H9 (cell line): ENCODE measurements around the gene AGR3. TPM values are rescaled to one million over a fixed set of nuclear protein-coding genes. Genes with fewer than 3 reads are reported as not detected.

Experiments
- DNase-seq: peaks from one replicate; pipeline ENCODE4 v3.0.0-alpha.2; 2017
- H2AFZ ChIP-seq: one replicate; pipeline ENCODE4 v1.6.1; 2013; ENCODE audit warnings: mild to moderate bottlenecking, low read length, control low read depth, moderate library complexity
- H2AK5ac ChIP-seq: 2 replicates; pipeline ENCODE4 v1.6.1; 2013; ENCODE audit warnings: low read length, control low read depth, mixed read lengths; ENCODE audit not compliant: insufficient read length
- H2BK120ac ChIP-seq: one replicate; pipeline ENCODE4 v1.6.1; 2013; ENCODE audit warnings: low read depth, mild to moderate bottlenecking, low read length, control low read depth, inconsistent platforms; ENCODE audit not compliant: poor library complexity, severe bottlenecking
- H2BK12ac ChIP-seq: 2 replicates; pipeline ENCODE4 v1.6.1; 2013; ENCODE audit warnings: low read length, control low read depth, mixed read lengths, low read depth; ENCODE audit not compliant: insufficient read length
- H2BK15ac ChIP-seq: 2 replicates; pipeline ENCODE4 v1.6.1; 2013; ENCODE audit warnings: low read depth, low read length, control low read depth
- H2BK20ac ChIP-seq: one replicate; pipeline ENCODE4 v1.6.1; 2013; ENCODE audit warnings: low read depth, mild to moderate bottlenecking, low read length, control low read depth, inconsistent platforms; ENCODE audit not compliant: poor library complexity, severe bottlenecking
- H2BK5ac ChIP-seq: 2 replicates; pipeline ENCODE4 v1.6.1; 2013; ENCODE audit warnings: low read length, control low read depth, mixed read lengths; ENCODE audit not compliant: insufficient read length
- H3K14ac ChIP-seq: 2 replicates; pipeline ENCODE4 v1.6.1; 2013; ENCODE audit warnings: low read length, control low read depth; ENCODE audit not compliant: insufficient read depth
- H3K18ac ChIP-seq: 2 replicates; pipeline ENCODE4 v1.6.1; 2013; ENCODE audit warnings: low read depth, mild to moderate bottlenecking, mixed read lengths, low read length, control low read depth; ENCODE audit not compliant: insufficient read length
- H3K23ac ChIP-seq: 2 replicates; pipeline ENCODE4 v1.6.1; 2013; ENCODE audit warnings: low read length, control low read depth, mixed read lengths, low read depth; ENCODE audit not compliant: insufficient read length
- H3K23me2 ChIP-seq: 2 replicates; pipeline ENCODE4 v1.6.1; 2013; ENCODE audit warnings: low read depth, mild to moderate bottlenecking, mixed read lengths, low read length, control low read depth; ENCODE audit not compliant: insufficient read length, poor library complexity, severe bottlenecking
- H3K27ac ChIP-seq: 2 replicates; pipeline ENCODE4 v1.5.1; 2013; ENCODE audit warnings: low read length, control low read depth, mixed read lengths, low read depth; ENCODE audit not compliant: insufficient read length
- H3K27me3 ChIP-seq: 2 replicates; pipeline ENCODE4 v1.6.1; 2013; ENCODE audit warnings: low read length, control low read depth, inconsistent platforms; ENCODE audit not compliant: insufficient read depth
- H3K4ac ChIP-seq: 2 replicates; pipeline ENCODE4 v1.6.1; 2013; ENCODE audit warnings: low read depth, mild to moderate bottlenecking, control low read depth, inconsistent platforms, low read length, moderate library complexity
- H3K4me1 ChIP-seq: 2 replicates; pipeline ENCODE4 v1.6.1; 2013; ENCODE audit warnings: low read length, control low read depth, inconsistent platforms; ENCODE audit not compliant: insufficient read depth
- H3K4me2 ChIP-seq: 2 replicates; pipeline ENCODE4 v1.6.1; 2013; ENCODE audit warnings: low read length, control low read depth, mixed read lengths; ENCODE audit not compliant: insufficient read length, insufficient read depth
- H3K56ac ChIP-seq: 2 replicates; pipeline ENCODE4 v1.6.1; 2013; ENCODE audit warnings: low read depth, mild to moderate bottlenecking, mixed read lengths, low read length, control low read depth; ENCODE audit not compliant: insufficient read length
- H3K79me1 ChIP-seq: 2 replicates; pipeline ENCODE4 v1.6.1; 2013; ENCODE audit warnings: low read depth, mild to moderate bottlenecking, moderate library complexity, low read length, control low read depth, inconsistent platforms; ENCODE audit not compliant: insufficient read depth, poor library complexity, severe bottlenecking
- H3K79me2 ChIP-seq: 2 replicates; pipeline ENCODE4 v1.6.1; 2013; ENCODE audit warnings: low read length, control low read depth, inconsistent platforms; ENCODE audit not compliant: insufficient read depth
- H3K9ac ChIP-seq: 2 replicates; pipeline ENCODE4 v1.6.1; 2013; ENCODE audit warnings: low read length, control low read depth, mixed read lengths; ENCODE audit not compliant: insufficient read length; ENCODE audit errors: extremely low read depth
- H3K9me3 ChIP-seq: one replicate; pipeline ENCODE4 v1.6.1; 2013; ENCODE audit warnings: low read depth, low read length, inconsistent platforms; ENCODE audit not compliant: control insufficient read depth
- H3T11ph ChIP-seq: one replicate; pipeline ENCODE4 v1.6.1; 2013; ENCODE audit warnings: mild to moderate bottlenecking, low read length, control low read depth, inconsistent platforms
- H4K20me1 ChIP-seq: one replicate; pipeline ENCODE4 v1.6.1; 2013; ENCODE audit not compliant: control insufficient read depth, insufficient read length, insufficient read depth
- H4K5ac ChIP-seq: 2 replicates; pipeline ENCODE4 v1.6.1; 2013; ENCODE audit warnings: low read depth, mild to moderate bottlenecking, mixed read lengths, low read length, control low read depth; ENCODE audit not compliant: insufficient read length
- H4K8ac ChIP-seq: replicated peaks from 2 replicates; pipeline ENCODE4 v1.6.1; 2013; ENCODE audit warnings: low read length, control low read depth, mixed read lengths, low read depth; ENCODE audit not compliant: insufficient read length
- H4K91ac ChIP-seq: 2 replicates; pipeline ENCODE4 v1.6.1; 2013; ENCODE audit warnings: low read depth, mild to moderate bottlenecking, moderate library complexity, mixed read lengths, low read length, control low read depth; ENCODE audit not compliant: insufficient read length
- H3K27ac Mint-ChIP-seq, 3 experiments: 2 replicates in 2 of 3; 3 replicates in 1 of 3; pipeline ENCODE4 v1.8.0; 2020 to 2021; ENCODE audit warnings: mixed read lengths in 3 of 3, mild to moderate bottlenecking in 1 of 3, moderate library complexity in 1 of 3
- H3K27me3 Mint-ChIP-seq: 2 replicates; pipeline ENCODE4 v1.8.0; 2021; ENCODE audit warnings: low read depth, mild to moderate bottlenecking, moderate library complexity, mixed read lengths
- H3K36me3 Mint-ChIP-seq, 3 experiments: 2 replicates in 2 of 3; 3 replicates in 1 of 3; pipeline ENCODE4 v1.8.0; 2020 to 2021; ENCODE audit warnings: low read depth in 3 of 3, mixed read lengths in 3 of 3; ENCODE audit not compliant: insufficient read depth in 1 of 3
- H3K4me1 Mint-ChIP-seq, 2 experiments: 2 replicates each; pipeline ENCODE4 v1.8.0; 2020; ENCODE audit warnings: mixed read lengths in 2 of 2
- H3K4me3 Mint-ChIP-seq, 2 experiments: 2 replicates in 1 of 2; 3 replicates in 1 of 2; pipeline ENCODE4 v1.8.0; 2020 to 2021; ENCODE audit warnings: mild to moderate bottlenecking in 2 of 2, mixed read lengths in 2 of 2, moderate library complexity in 1 of 2
- H3K9me3 Mint-ChIP-seq, 2 experiments: 2 replicates in 1 of 2; 3 replicates in 1 of 2; pipeline ENCODE4 v1.8.0; 2020; ENCODE audit warnings: mild to moderate bottlenecking in 2 of 2, mixed read lengths in 2 of 2, moderate library complexity in 1 of 2
- WGBS: extraction: QIAGEN DNeasy Blood & Tissue Kit; methylation state at CpG from one replicate; pipeline ENCODE4 v1.1.7; 2013; ENCODE audit warnings: missing lambda C conversion rate, low lambda C conversion rate, mixed read lengths; ENCODE audit not compliant: insufficient read length; ENCODE audit errors: extremely low coverage; 5-methylcytosine and 5-hydroxymethylcytosine counted together
- total RNA-seq: library from RNA; stranded (reverse); gene quantifications from 2 replicates; pipeline ENCODE4 v1.2.1, GENCODE V29; 2021
- TF ChIP-seq, protein P1 (sequence below): fragments of 200-600 bp; sonication (generic); conservative IDR thresholded peaks from 3 replicates; pipeline ENCODE4 v1.8.0; 2021; ENCODE audit warnings: antibody characterized with exemption, mild to moderate bottlenecking

Gene AGR3
- total RNA-seq, 1 experiment from 2014 or later = not detected

DNA sequence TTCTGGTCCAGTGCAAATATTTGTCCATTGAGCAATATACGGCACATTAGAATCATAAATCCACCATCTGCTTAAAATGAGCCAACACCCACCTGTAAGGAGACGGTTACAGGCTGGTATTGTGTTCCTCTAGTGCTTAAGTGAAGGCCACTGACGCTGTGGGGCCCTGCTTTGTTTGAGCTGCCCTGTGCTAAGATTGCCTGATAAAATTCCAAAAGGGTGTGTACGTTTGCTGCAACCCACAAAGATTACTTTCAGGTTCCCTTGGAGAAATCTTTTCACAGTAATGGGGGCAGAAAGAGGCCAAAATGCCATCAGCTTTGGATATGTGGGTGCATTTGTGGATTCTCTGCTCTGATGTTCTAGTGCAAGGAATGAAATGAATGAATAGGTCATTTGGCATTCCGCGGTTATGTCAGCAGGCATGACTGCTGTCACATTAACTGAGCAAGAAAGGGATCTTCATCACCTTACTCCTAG is 34.4 kb downstream of the AGR3 start:
- H2BK5ac ChIP-seq = no peak overlapping the region
- no peaks in the 10 kb centered on the region; the same call in 1 of the 2 replicates for H3K27me3 ChIP-seq
- no peaks in the 10 kb centered on the region for H3K4me1 ChIP-seq
- H3K79me1 ChIP-seq = no peaks in the 10 kb centered on the region
- no peak overlapping the region for H2BK15ac ChIP-seq
- H3K14ac ChIP-seq = no peak overlapping the region
- no peak overlapping the region for H3K4me3 Mint-ChIP-seq
- no peak overlapping the region for H3K56ac ChIP-seq
- TF ChIP-seq, protein P1, sequence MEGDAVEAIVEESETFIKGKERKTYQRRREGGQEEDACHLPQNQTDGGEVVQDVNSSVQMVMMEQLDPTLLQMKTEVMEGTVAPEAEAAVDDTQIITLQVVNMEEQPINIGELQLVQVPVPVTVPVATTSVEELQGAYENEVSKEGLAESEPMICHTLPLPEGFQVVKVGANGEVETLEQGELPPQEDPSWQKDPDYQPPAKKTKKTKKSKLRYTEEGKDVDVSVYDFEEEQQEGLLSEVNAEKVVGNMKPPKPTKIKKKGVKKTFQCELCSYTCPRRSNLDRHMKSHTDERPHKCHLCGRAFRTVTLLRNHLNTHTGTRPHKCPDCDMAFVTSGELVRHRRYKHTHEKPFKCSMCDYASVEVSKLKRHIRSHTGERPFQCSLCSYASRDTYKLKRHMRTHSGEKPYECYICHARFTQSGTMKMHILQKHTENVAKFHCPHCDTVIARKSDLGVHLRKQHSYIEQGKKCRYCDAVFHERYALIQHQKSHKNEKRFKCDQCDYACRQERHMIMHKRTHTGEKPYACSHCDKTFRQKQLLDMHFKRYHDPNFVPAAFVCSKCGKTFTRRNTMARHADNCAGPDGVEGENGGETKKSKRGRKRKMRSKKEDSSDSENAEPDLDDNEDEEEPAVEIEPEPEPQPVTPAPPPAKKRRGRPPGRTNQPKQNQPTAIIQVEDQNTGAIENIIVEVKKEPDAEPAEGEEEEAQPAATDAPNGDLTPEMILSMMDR = no peak
- no peaks in the 10 kb centered on the region for H3K9me3 ChIP-seq
- no peak overlapping the region for H2AFZ ChIP-seq
- H3T11ph ChIP-seq = no peak overlapping the region
- H3K9ac ChIP-seq = no peak overlapping the region
- no CpG with 5 or more reads among the region's 6 CpGs for whole genome bisulfite sequencing
- no peak overlapping the region for H3K4ac ChIP-seq
- H3K9me3 Mint-ChIP-seq = no peaks in the 10 kb centered on the region
- no peak overlapping the region for H3K4me2 ChIP-seq
- no peak overlapping the region for H4K8ac ChIP-seq
- H3K27me3 Mint-ChIP-seq = no peaks in the 10 kb centered on the region
- no peak overlapping the region for H3K18ac ChIP-seq
- no peak overlapping the region for H2BK12ac ChIP-seq
- no peak overlapping the region for H3K27ac ChIP-seq
- DNase-seq = no peak
- H4K91ac ChIP-seq = no peak overlapping the region
- H3K36me3 Mint-ChIP-seq = no peaks in the 10 kb centered on the region
- H3K23me2 ChIP-seq = no peaks in the 10 kb centered on the region
- H2BK120ac ChIP-seq = no peak overlapping the region
- no peak overlapping the region for H3K27ac Mint-ChIP-seq
- no peak overlapping the region for H3K23ac ChIP-seq
- H3K4me1 Mint-ChIP-seq = peaks cover 3 to 11% of the 10 kb centered on the region in 2 experiments; a peak in 2 of 4 replicates
- H4K5ac ChIP-seq = no peak overlapping the region
- H4K20me1 ChIP-seq = no peaks in the 10 kb centered on the region
- H3K79me2 ChIP-seq = no peaks in the 10 kb centered on the region
- H2BK20ac ChIP-seq = no peak overlapping the region
- no peak overlapping the region for H2AK5ac ChIP-seq
